Subcutaneous abdominal adipose tissue (tissue), 5 donors: ENCODE data around the gene ITM2C.

Source experiments
- H3K27ac ChIP-seq: one replicate; pipeline ENCODE4 v1.7.0; 2013; ENCODE audit warnings: low read depth, mild to moderate bottlenecking, inconsistent platforms, low read length, moderate library complexity
- H3K27me3 ChIP-seq, 5 donors: one replicate each; pipeline ENCODE4 v1.7.0; 2013; ENCODE audit warnings: low read length in 5 of 5, inconsistent platforms in 1 of 5; ENCODE audit not compliant: control insufficient read depth in 5 of 5, insufficient read depth in 4 of 5
- H3K36me3 ChIP-seq, 5 donors: one replicate each; pipeline ENCODE4 v1.7.0; 2013; ENCODE audit warnings: low read length in 5 of 5; ENCODE audit not compliant: control insufficient read depth in 5 of 5, insufficient read depth in 5 of 5
- H3K4me1 ChIP-seq, 5 donors: one replicate each; pipeline ENCODE4 v1.7.0; 2013; ENCODE audit warnings: low read length in 5 of 5, mild to moderate bottlenecking in 3 of 5, moderate library complexity in 1 of 5; ENCODE audit not compliant: control insufficient read depth in 5 of 5, insufficient read depth in 5 of 5
- H3K4me3 ChIP-seq, 5 donors: one replicate each; pipeline ENCODE4 v1.7.0; 2013; ENCODE audit warnings: low read length in 5 of 5, low read depth in 1 of 5
- H3K9ac ChIP-seq, 5 donors: one replicate each; pipeline ENCODE4 v1.7.0; 2013; ENCODE audit warnings: low read length in 5 of 5, mild to moderate bottlenecking in 4 of 5, moderate library complexity in 3 of 5
- H3K9me3 ChIP-seq, 5 donors: one replicate each; pipeline ENCODE4 v1.7.0; 2013; ENCODE audit warnings: low read length in 5 of 5; ENCODE audit not compliant: control insufficient read depth in 5 of 5
- donor health status: healthy.
- donor health status: healthy.
- donor health status: healthy.
- donor health status: healthy.
- donor health status: healthy.

Gene ITM2C

DNA sequence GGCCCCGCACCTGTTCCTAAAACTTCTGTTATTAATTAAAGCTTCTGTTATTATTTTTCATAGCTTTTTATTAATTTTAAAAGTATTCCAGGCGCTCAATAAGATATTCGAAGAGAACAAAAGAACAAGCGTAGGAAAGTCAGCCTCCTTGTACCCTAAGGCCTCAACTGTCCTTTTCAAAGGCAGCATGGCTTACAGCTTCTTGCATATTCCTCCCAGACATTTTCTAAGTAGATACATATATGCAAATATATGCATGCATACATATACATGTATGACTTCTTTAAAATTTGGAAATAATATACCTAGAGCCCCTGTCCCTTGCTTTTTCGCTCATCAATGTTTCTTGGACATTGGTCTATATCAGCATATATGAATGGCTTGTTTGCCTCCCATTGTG lies 48.0 kb downstream of the ITM2C start:
- no peaks in the 10 kb centered on the region for H3K36me3 ChIP-seq
- H3K27me3 ChIP-seq = peaks cover 0 to 6% (median 0%) of the 10 kb centered on the region in 5 donors
- H3K9me3 ChIP-seq = no peaks in the 10 kb centered on the region
- H3K4me1 ChIP-seq = peaks cover 0 to 3% (median 0%) of the 10 kb centered on the region in 5 donors
- H3K9ac ChIP-seq = no peak overlapping the region
- no peak overlapping the region for H3K4me3 ChIP-seq
- no peak overlapping the region for H3K27ac ChIP-seq

DNA sequence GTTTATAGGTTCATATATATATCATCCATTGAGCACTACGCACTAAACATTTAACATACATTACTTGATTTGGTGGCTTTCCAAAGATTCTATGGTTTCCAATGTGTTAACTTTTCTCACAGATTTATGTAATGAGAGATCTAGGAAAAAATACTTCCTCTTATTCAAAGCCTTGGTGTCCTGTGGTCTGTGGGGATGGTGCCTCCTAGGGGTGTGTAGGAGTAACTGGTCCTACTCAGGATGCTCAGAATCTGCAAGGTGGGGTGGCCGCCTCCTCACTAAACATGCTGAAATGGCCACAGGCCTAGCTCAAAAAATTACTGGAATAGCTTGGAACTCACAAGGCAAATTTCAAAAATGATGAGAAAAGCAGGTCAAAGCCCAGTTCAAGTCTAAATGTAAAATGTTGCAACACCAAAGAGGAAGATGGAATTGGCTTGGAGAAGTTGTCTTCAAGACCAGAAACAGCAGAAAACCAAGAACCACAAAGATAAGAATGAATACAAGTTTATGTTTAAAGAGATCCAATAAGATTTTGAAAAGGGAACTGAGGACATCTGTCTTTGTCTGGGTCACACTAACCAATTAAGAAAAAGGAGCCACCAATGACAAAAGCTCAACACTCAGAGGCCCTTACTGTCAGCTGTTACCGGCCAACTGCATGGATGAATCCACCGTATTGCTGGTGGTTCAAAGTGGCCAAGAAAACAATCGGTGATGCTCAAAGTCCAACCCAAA lies 48.8 kb downstream of the ITM2C start:
- Histone ChIP-seq H3K9ac (no peak overlapping the region), H3K9me3 (no peaks in the 10 kb centered on the region), H3K27ac (no peak overlapping the region), H3K27me3 (peaks cover 0 to 6% (median 0%) of the 10 kb centered on the region in 5 donors), H3K36me3 (no peaks in the 10 kb centered on the region), H3K4me3 (no peak overlapping the region), H3K4me1 (no peaks in the 10 kb centered on the region)

DNA sequence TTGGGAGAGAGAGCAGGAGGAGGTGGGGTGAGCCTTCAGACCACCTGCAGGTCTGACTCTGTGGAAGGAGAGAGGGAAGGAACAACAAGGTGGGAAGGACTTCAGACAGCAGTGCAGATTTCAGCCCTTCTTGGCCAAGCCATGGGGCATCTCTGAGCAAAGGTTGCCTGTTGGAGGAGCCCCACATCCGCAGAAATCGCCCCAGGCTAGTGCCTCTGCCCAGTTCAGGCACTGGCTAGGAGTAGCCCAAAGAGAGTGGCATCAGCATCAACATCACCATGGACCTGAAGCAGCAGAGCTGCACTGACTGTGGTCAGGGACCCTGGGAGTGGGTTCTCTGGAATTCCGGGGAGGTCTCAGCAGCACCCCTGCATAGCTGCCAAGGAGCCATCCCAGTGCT lies 50.1 kb downstream of the ITM2C start:
- no peak overlapping the region for H3K9ac ChIP-seq
- H3K4me3 ChIP-seq = no peak overlapping the region
- no peaks in the 10 kb centered on the region for H3K9me3 ChIP-seq
- H3K27me3 ChIP-seq = peaks cover 0 to 6% (median 0%) of the 10 kb centered on the region in 5 donors
- no peak overlapping the region for H3K27ac ChIP-seq
- H3K4me1 ChIP-seq = no peaks in the 10 kb centered on the region
- H3K36me3 ChIP-seq = no peaks in the 10 kb centered on the region

- no peak overlapping the region for H3K9ac ChIP-seq
- H3K9me3 ChIP-seq = no peaks in the 10 kb centered on the region
- H3K4me3 ChIP-seq = no peak overlapping the region
- H3K4me1 ChIP-seq = no peaks in the 10 kb centered on the region
- no peaks in the 10 kb centered on the region for H3K36me3 ChIP-seq
- peaks cover 0 to 5% (median 0%) of the 10 kb centered on the region in 5 donors for H3K27me3 ChIP-seq
- no peak overlapping the region for H3K27ac ChIP-seq
Observed at GRCh38 chr2:230915319-230915718, 50.6 kb downstream of the ITM2C start.

GRCh38 chr2:230916218-230916617 lies 51.5 kb downstream of the ITM2C start:
- no peak overlapping the region for H3K4me3 ChIP-seq
- H3K4me1 ChIP-seq = no peaks in the 10 kb centered on the region
- H3K9ac ChIP-seq = no peak overlapping the region
- no peaks in the 10 kb centered on the region for H3K9me3 ChIP-seq
- H3K36me3 ChIP-seq = no peaks in the 10 kb centered on the region
- no peak overlapping the region for H3K27ac ChIP-seq
- H3K27me3 ChIP-seq = peaks cover 0 to 5% (median 0%) of the 10 kb centered on the region in 5 donors

DNA sequence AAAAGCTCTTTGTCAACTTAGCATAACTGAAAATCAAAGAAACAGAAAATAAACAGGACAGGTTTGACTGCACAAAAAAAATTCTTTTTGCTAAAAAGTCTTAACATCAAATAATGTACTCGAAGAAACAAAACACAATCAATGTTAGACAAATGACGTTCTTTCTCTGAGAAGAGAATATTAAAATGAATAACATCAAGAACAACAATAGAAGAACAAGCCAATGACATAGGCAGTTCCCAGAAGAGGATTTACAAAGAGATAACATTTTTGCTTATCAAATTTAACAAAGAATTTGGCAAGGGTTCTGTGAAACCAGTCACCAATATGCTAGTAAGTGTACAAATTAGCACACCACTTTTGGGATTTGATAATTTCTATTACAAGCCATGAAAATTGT lies 54.5 kb downstream of the ITM2C start:
- Histone ChIP-seq H3K27me3 (peaks cover 0 to 18% (median 4%) of the 10 kb centered on the region in 5 donors), H3K27ac (no peak overlapping the region)

GRCh38 chr2:230919681-230920080 lies 54.9 kb downstream of the ITM2C start:
- Histone ChIP-seq H3K4me3 (no peak overlapping the region), H3K27me3 (peaks cover 0 to 18% (median 7%) of the 10 kb centered on the region in 5 donors), H3K9ac (no peak overlapping the region), H3K36me3 (no peaks in the 10 kb centered on the region), H3K4me1 (peaks cover 0 to 4% (median 0%) of the 10 kb centered on the region in 5 donors), H3K9me3 (no peaks in the 10 kb centered on the region), H3K27ac (no peak overlapping the region)

More for the DNA sequence above, 54.5 kb downstream of the ITM2C start:
- Histone ChIP-seq H3K4me1 (peaks cover 0 to 2% (median 0%) of the 10 kb centered on the region in 5 donors), H3K36me3 (no peaks in the 10 kb centered on the region), H3K4me3 (no peak overlapping the region), H3K9me3 (no peaks in the 10 kb centered on the region), H3K9ac (no peak overlapping the region)

GRCh38 chr2:230920167-230920566 lies 55.4 kb downstream of the ITM2C start:
- no peak overlapping the region for H3K27ac ChIP-seq
- H3K9ac ChIP-seq = no peak overlapping the region
- H3K9me3 ChIP-seq = no peaks in the 10 kb centered on the region
- H3K4me1 ChIP-seq = peaks cover 0 to 4% (median 0%) of the 10 kb centered on the region in 5 donors
- no peaks in the 10 kb centered on the region for H3K36me3 ChIP-seq
- H3K27me3 ChIP-seq = peaks cover 0 to 16% (median 10%) of the 10 kb centered on the region in 5 donors
- H3K4me3 ChIP-seq = no peak overlapping the region

DNA sequence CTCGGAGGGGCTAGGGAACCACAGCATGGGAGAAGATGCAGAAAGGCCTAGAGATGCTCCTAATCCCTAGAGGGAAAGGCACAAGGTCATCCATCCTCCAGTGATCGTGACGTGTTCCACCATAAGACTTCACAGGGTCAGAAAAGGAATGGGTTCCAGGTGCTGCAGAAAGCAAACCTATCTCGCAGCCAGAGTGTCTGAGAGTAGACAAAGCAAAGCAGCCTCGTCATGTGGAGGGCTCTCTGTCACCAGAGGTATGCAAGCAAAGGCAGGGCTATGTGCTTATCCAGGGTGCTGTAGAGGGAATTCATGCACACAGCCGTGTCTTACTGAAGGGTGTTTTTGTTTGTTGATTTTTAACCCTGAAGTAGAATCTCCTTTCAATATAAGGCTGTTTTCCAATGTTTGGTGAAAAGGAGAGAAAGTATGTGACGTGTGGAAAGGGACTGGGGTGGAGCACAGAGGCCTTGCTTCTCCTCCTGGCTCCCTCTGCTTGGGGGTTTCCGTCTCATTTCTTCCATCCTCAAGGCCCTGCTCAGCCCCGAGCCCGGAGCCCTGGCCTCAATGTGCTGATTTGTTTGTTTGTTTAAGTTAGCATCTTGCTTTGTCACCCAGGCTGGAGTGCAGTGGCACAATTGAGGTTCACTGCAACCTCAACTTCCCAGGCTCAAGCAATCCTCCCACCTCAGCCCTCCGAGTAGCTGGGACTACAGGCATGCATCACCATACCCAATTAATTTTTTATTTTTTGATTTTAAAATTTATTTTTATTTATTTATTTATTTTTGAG lies 57.3 kb downstream of the ITM2C start:
- Histone ChIP-seq H3K27ac (no peak overlapping the region), H3K4me3 (no peak overlapping the region), H3K4me1 (peaks cover 0 to 4% (median 0%) of the 10 kb centered on the region in 5 donors), H3K36me3 (no peaks in the 10 kb centered on the region), H3K9ac (no peak overlapping the region), H3K9me3 (no peaks in the 10 kb centered on the region), H3K27me3 (peaks cover 0 to 12% (median 10%) of the 10 kb centered on the region in 5 donors)
